H1 (cell line): ENCODE data around the gene CCR9. TPM values are rescaled to one million over a fixed set of nuclear protein-coding genes. Genes with fewer than 3 reads are reported as not detected.

Experiments
- CTCF ChIA-PET: fragments of 300-600 bp; sonication (Branson Sonifier 250); formaldehyde crosslinking; loops from one replicate; lab custom pipeline; 2021; ENCODE audit not compliant: partially characterized antibody; lab: Charles Lee
- POLR2A ChIA-PET: fragments of 300-600 bp; sonication (Branson Sonifier 250); formaldehyde crosslinking; loops from one replicate; lab custom pipeline; 2021; ENCODE audit warnings: inconsistent platforms; ENCODE audit not compliant: partially characterized antibody; lab: Charles Lee
- DNase-seq, 2 experiments: peaks; one replicate each; pipeline versions ENCODE4 v3.0.0 to v3.0.0-alpha.2; 2010 to 2022; ENCODE audit warnings: low spot score in 2 of 2, low read depth in 1 of 2, mixed read lengths in 1 of 2
- FAIRE-seq: peaks from 2 replicates; lab custom pipeline; 2011; peaks lifted over from hg19 to GRCh38; lab: Jason Lieb, UNC
- H2AFZ ChIP-seq: 2 replicates; pipeline ENCODE4 v1.8.1; 2012; ENCODE audit warnings: low read length, inconsistent platforms
- H2AK5ac ChIP-seq: 2 replicates; pipeline ENCODE4 v1.6.1; 2013; ENCODE audit warnings: low read depth, low read length
- H2BK120ac ChIP-seq: replicated peaks from 2 replicates; pipeline ENCODE3; 2013; ENCODE audit warnings: low read depth, low read length, inconsistent platforms
- H2BK12ac ChIP-seq: 2 replicates; pipeline ENCODE4 v1.6.1; 2013; ENCODE audit warnings: low read depth, low read length
- H2BK15ac ChIP-seq: 2 replicates; pipeline ENCODE4 v1.6.1; 2013; ENCODE audit warnings: low read length
- H2BK20ac ChIP-seq: 2 replicates; pipeline ENCODE4 v1.6.1; 2013; ENCODE audit warnings: low read length
- H2BK5ac ChIP-seq: 2 replicates; pipeline ENCODE4 v1.6.1; 2013; ENCODE audit warnings: low read depth, low read length
- H3K14ac ChIP-seq: 2 replicates; pipeline ENCODE4 v1.6.1; 2013; ENCODE audit warnings: inconsistent platforms; ENCODE audit not compliant: insufficient read length
- H3K18ac ChIP-seq: 2 replicates; pipeline ENCODE4 v1.6.1; 2013; ENCODE audit warnings: low read length; ENCODE audit errors: extremely low read depth
- H3K23ac ChIP-seq: 2 replicates; pipeline ENCODE4 v1.6.1; 2013; ENCODE audit warnings: inconsistent platforms; ENCODE audit not compliant: insufficient read length
- H3K23me2 ChIP-seq: 2 replicates; pipeline ENCODE4 v1.6.1; 2013; ENCODE audit warnings: low read depth, low read length
- H3K27ac ChIP-seq: 2 replicates; pipeline ENCODE4 v1.6.1; 2011; ENCODE audit warnings: low read depth, low read length, inconsistent platforms
- H3K27me3 ChIP-seq, 4 experiments: replicated peaks in 1 of 4; 1 replicate in 1 of 4; 2 replicates in 3 of 4; pipeline versions ENCODE4 v1.6.1 to v1.8.1; 2011 to 2013; ENCODE audit warnings: low read length in 3 of 4, mild to moderate bottlenecking in 3 of 4, inconsistent platforms in 2 of 4, mixed read lengths in 2 of 4, moderate library complexity in 1 of 4; ENCODE audit not compliant: control insufficient read depth in 3 of 4, insufficient read depth in 3 of 4; ENCODE audit errors: extremely low read depth in 1 of 4
- H3K36me3 ChIP-seq, 4 experiments: 2 replicates each; pipeline versions ENCODE4 v1.6.1 to v1.8.1; 2011 to 2013; ENCODE audit warnings: mild to moderate bottlenecking in 4 of 4, low read length in 3 of 4, moderate library complexity in 2 of 4, control low read depth in 1 of 4, inconsistent platforms in 1 of 4; ENCODE audit not compliant: insufficient read depth in 4 of 4, control insufficient read depth in 2 of 4
- H3K4ac ChIP-seq: replicated peaks from 2 replicates; pipeline ENCODE3; 2013; ENCODE audit warnings: low read length, low read depth, mixed read lengths, inconsistent platforms; ENCODE audit not compliant: insufficient read length
- H3K4me1 ChIP-seq, 4 experiments: replicated peaks in 1 of 4; 1 replicate in 1 of 4; 2 replicates in 3 of 4; pipeline versions ENCODE4 v1.6.1 to v1.8.1; 2011 to 2013; ENCODE audit warnings: low read length in 3 of 4, inconsistent platforms in 2 of 4, mixed read lengths in 1 of 4; ENCODE audit not compliant: insufficient read depth in 4 of 4, control insufficient read depth in 3 of 4
- H3K4me2 ChIP-seq, 2 experiments: 2 replicates each; pipeline versions ENCODE4 v1.6.1 to v1.8.1; 2011 to 2013; ENCODE audit warnings: low read depth in 2 of 2, low read length in 2 of 2, control low read depth in 1 of 2, inconsistent platforms in 1 of 2, mild to moderate bottlenecking in 1 of 2; ENCODE audit not compliant: insufficient read depth in 1 of 2
- H3K4me3 ChIP-seq, 4 experiments: fragments of 200-600, 300-600 bp in 1 of 4; sonication (generic), shearing (Covaris generic), sonication (Bioruptor Twin) in 1 of 4; 2 replicates each; pipeline versions ENCODE4 v1.5.1 to v1.8.1; 2011 to 2016; ENCODE audit warnings: low read length in 4 of 4, low read depth in 3 of 4, control low read depth in 2 of 4, inconsistent platforms in 2 of 4, mild to moderate bottlenecking in 2 of 4, mixed read lengths in 1 of 4, moderate library complexity in 1 of 4; ENCODE audit not compliant: insufficient read depth in 2 of 4; ENCODE audit errors: extremely low read depth in 1 of 4
- H3K56ac ChIP-seq: replicated peaks from 2 replicates; pipeline ENCODE3; 2013; ENCODE audit warnings: low read depth, mild to moderate bottlenecking, mixed read lengths, low read length, inconsistent platforms; ENCODE audit not compliant: insufficient read length
- H3K79me1 ChIP-seq: 2 replicates; pipeline ENCODE4 v1.6.1; 2013; ENCODE audit warnings: low read depth, low read length, control low read depth
- H3K79me2 ChIP-seq, 2 experiments: 2 replicates each; pipeline versions ENCODE4 v1.6.1 to v1.8.1; 2012 to 2013; ENCODE audit warnings: low read length in 2 of 2, mild to moderate bottlenecking in 2 of 2, inconsistent platforms in 1 of 2; ENCODE audit not compliant: insufficient read depth in 2 of 2, control insufficient read depth in 1 of 2
- H3K9ac ChIP-seq, 4 experiments: replicated peaks in 1 of 4; 1 replicate in 1 of 4; 2 replicates in 3 of 4; pipeline versions ENCODE4 v1.6.1 to v1.8.1; 2011 to 2013; ENCODE audit warnings: low read depth in 3 of 4, low read length in 3 of 4, control low read depth in 2 of 4, mild to moderate bottlenecking in 2 of 4, moderate library complexity in 2 of 4, inconsistent platforms in 1 of 4; ENCODE audit errors: extremely low read depth in 1 of 4
- H3K9me3 ChIP-seq, 2 experiments: 2 replicates each; pipeline versions ENCODE4 v1.6.1 to v1.8.1; 2012 to 2013; ENCODE audit warnings: mild to moderate bottlenecking in 2 of 2, moderate library complexity in 2 of 2, control low read depth in 1 of 2, inconsistent platforms in 1 of 2, low read depth in 1 of 2, low read length in 1 of 2, mixed read lengths in 1 of 2; ENCODE audit not compliant: insufficient read depth in 2 of 2
- H4K20me1 ChIP-seq, 2 experiments: replicated peaks in 1 of 2; 2 replicates each; pipeline versions ENCODE3 to v1.8.1; 2011 to 2013; ENCODE audit warnings: inconsistent platforms in 2 of 2, low read length in 2 of 2, mild to moderate bottlenecking in 1 of 2; ENCODE audit not compliant: insufficient read depth in 2 of 2, control insufficient read depth in 1 of 2
- H4K5ac ChIP-seq: 2 replicates; pipeline ENCODE4 v1.6.1; 2013; ENCODE audit warnings: low read length, low read depth, mixed read lengths, inconsistent platforms; ENCODE audit not compliant: insufficient read length
- H4K8ac ChIP-seq: 2 replicates; pipeline ENCODE4 v1.8.0; 2013; ENCODE audit warnings: mild to moderate bottlenecking, moderate library complexity, low read length, inconsistent platforms; ENCODE audit not compliant: insufficient read depth; ENCODE audit errors: extremely low read depth
- H4K91ac ChIP-seq: replicated peaks from 2 replicates; pipeline ENCODE3; 2013; ENCODE audit warnings: low read length, mixed read lengths, inconsistent platforms; ENCODE audit not compliant: insufficient read length
- BCL11A ChIP-seq, 2 experiments: IDR thresholded peaks; one replicate each; pipeline ENCODE4 v1.6.1; 2011; ENCODE audit warnings: low read depth in 2 of 2, low read length in 2 of 2, mild to moderate bottlenecking in 2 of 2
- CEBPB ChIP-seq: IDR thresholded peaks from 2 replicates; pipeline ENCODE4 v1.6.1; 2012; ENCODE audit warnings: low read depth, low read length
- EGR1 ChIP-seq: IDR thresholded peaks from 2 replicates; pipeline ENCODE4 v1.6.1; 2011; ENCODE audit warnings: low read depth, low read length, borderline replicate concordance
- MAFK ChIP-seq: IDR thresholded peaks from 2 replicates; pipeline ENCODE4 v1.6.1; 2012; ENCODE audit warnings: low read depth, mild to moderate bottlenecking, improper control_type of control experiment, low read length
- NANOG ChIP-seq: IDR thresholded peaks from 2 replicates; pipeline ENCODE4 v1.6.1; 2011; ENCODE audit warnings: low read length, low read depth, mild to moderate bottlenecking, inconsistent platforms; ENCODE audit not compliant: insufficient read depth, poor library complexity, severe bottlenecking
- NRF1 ChIP-seq: IDR thresholded peaks from 2 replicates; pipeline ENCODE4 v1.6.1; 2011; ENCODE audit warnings: mild to moderate bottlenecking, low read depth, low read length, improper control_type of control experiment
- POLR2AphosphoS5 ChIP-seq: IDR thresholded peaks from 2 replicates; pipeline ENCODE4 v1.6.1; 2011; ENCODE audit warnings: low read depth, low read length
- SP1 ChIP-seq: IDR thresholded peaks from 2 replicates; pipeline ENCODE4 v1.6.1; 2011; ENCODE audit warnings: low read depth, low read length
- TAF1 ChIP-seq: IDR thresholded peaks from 2 replicates; pipeline ENCODE4 v1.6.1; 2011; ENCODE audit warnings: mild to moderate bottlenecking, low read depth, low read length
- TBP ChIP-seq: IDR thresholded peaks from 2 replicates; pipeline ENCODE4 v1.6.1; 2011; ENCODE audit warnings: low read depth, low read length, improper control_type of control experiment
- YY1 ChIP-seq: IDR thresholded peaks from 2 replicates; pipeline ENCODE4 v1.6.1; 2011; ENCODE audit warnings: low read depth, mild to moderate bottlenecking, low read length
- WGBS, 2 experiments: shearing (Covaris generic) in 1 of 2; methylation state at CpG; one replicate each; pipeline versions ENCODE4 v1.1.6 to v1.1.7; 2013 to 2015; ENCODE audit warnings: low lambda C conversion rate in 2 of 2, mixed read lengths in 2 of 2, inconsistent platforms in 1 of 2, low coverage in 1 of 2, missing lambda C conversion rate in 1 of 2; ENCODE audit not compliant: insufficient replicate concordance in 2 of 2, insufficient coverage in 1 of 2, insufficient read length in 1 of 2; ENCODE audit errors: extremely low coverage in 1 of 2, missing lambda C conversion rate in 1 of 2; 5-methylcytosine and 5-hydroxymethylcytosine counted together
- polyA plus RNA-seq, 7 experiments: library from polyadenylated mRNA; depleted of rRNA in 3 of 7; stranded (reverse) in 5 of 7; unstranded in 2 of 7; fragments of >200 nt in 5 of 7; fragments of 200-250 nt in 2 of 7; gene quantifications; 1 replicate in 5 of 7; 2 replicates in 1 of 7; 4 replicates in 1 of 7; pipeline versions ENCODE4 v1.2.1 to v1.2.3, GENCODE V29; 2011 to 2013; ENCODE audit warnings: missing spikeins in 2 of 7, mixed read lengths in 2 of 7
- total RNA-seq: library from RNA; stranded (reverse); fragmentation: NEBNext Ultra II Directional; extraction: Animal tissue kit (Norgen Biotek cat#: 25700); gene quantifications from 2 replicates; pipeline ENCODE4 v1.2.1, GENCODE V29; 2021
- TF ChIP-seq, protein P1 (sequence below): IDR thresholded peaks from 2 replicates; pipeline ENCODE4 v1.6.1; 2012; ENCODE audit warnings: inconsistent platforms

CCR9 gene
- total and polyA plus RNA-seq, 2 of the 8 experiments (the other 6 are each of a cell fraction or from before 2014, with no cell fraction given), result not detected

GRCh38 chr3:45922950-45923590 is 36.7 kb downstream of the CCR9 start:
- no peak overlapping the region for H3K23ac ChIP-seq
- no peak overlapping the region for H4K91ac ChIP-seq
- no peaks in the 10 kb centered on the region for H3K27me3 ChIP-seq
- H3K27ac ChIP-seq, result no peak overlapping the region
- H2AK5ac ChIP-seq, result no peak overlapping the region
- no peaks in the 10 kb centered on the region; the same call in 1 of the 2 replicates for H3K79me1 ChIP-seq
- H3K56ac ChIP-seq, result no peak overlapping the region
- no peak overlapping the region for H3K4me3 ChIP-seq
- H2AFZ ChIP-seq, result no peak overlapping the region
- H3K36me3 ChIP-seq, result peaks cover 0 to 25% (median 9%) of the 10 kb centered on the region in 4 experiments; a peak in 7 of 8 replicates
- no peaks in the 10 kb centered on the region for H3K9me3 ChIP-seq
- no peaks in the 10 kb centered on the region for H3K79me2 ChIP-seq
- H3K23me2 ChIP-seq, result no peaks in the 10 kb centered on the region
- H3K18ac ChIP-seq, result no peak overlapping the region
- WGBS, 2 experiments, result 91% methylated on average over 4 of the region's 4 CpGs; no CpG with 5 or more reads in 1 of the 2 experiments
- no peak overlapping the region for H3K4ac ChIP-seq
- no peak for DNase-seq
- H2BK5ac ChIP-seq, result no peak overlapping the region
- no peak overlapping the region for H4K8ac ChIP-seq
- H4K20me1 ChIP-seq, result no peaks in the 10 kb centered on the region
- no peak overlapping the region for H3K9ac ChIP-seq
- no peak overlapping the region for H2BK15ac ChIP-seq
- CTCF ChIA-PET, result interaction anchor here (0.6 to 5.4 kb wide), 4 partner anchors 16 to 243 kb away, joined by 3 to 35 read pairs (median 6); no protein-coding TSS in a partner anchor
- no peak overlapping the region for H3K14ac ChIP-seq
- no peak overlapping the region for H4K5ac ChIP-seq
- no peak overlapping the region for H2BK20ac ChIP-seq
- no peak for FAIRE-seq
- H2BK120ac ChIP-seq, result no peak overlapping the region
- POLR2A ChIA-PET, result no interaction called here
- no peak overlapping the region for H2BK12ac ChIP-seq
- no peaks in the 10 kb centered on the region for H3K4me1 ChIP-seq
- no peak overlapping the region for H3K4me2 ChIP-seq
- TF ChIP-seq MAFK (no peak), NRF1 (no peak), TAF1 (no peak), TBP (no peak), NANOG (no peak), BCL11A (IDR thresholded peaks at IDR 0.05; ENCODE audit: low read depth in 2 of 2, low read length in 2 of 2) (no peak), YY1 (no peak), POLR2AphosphoS5 (no peak), EGR1 (no peak), CEBPB (no peak), SP1 (no peak)
- TF ChIP-seq, protein P1, sequence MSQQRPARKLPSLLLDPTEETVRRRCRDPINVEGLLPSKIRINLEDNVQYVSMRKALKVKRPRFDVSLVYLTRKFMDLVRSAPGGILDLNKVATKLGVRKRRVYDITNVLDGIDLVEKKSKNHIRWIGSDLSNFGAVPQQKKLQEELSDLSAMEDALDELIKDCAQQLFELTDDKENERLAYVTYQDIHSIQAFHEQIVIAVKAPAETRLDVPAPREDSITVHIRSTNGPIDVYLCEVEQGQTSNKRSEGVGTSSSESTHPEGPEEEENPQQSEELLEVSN, result no peak
